ENCODE results near the gene CD244. TPM values are rescaled to one million over a fixed set of nuclear protein-coding genes. Genes with fewer than 3 reads are reported as not detected.
"Not testable (repeated sequence)": the region's sequence is repeated elsewhere in the genome, so short reads cannot be mapped to it uniquely, and the experiment has no call there.

CD244 gene
- total RNA-seq, 4 donors from 2014 or later = 0.80 to 2.8 (median 1.3) TPM; not detected in 1

DNA sequence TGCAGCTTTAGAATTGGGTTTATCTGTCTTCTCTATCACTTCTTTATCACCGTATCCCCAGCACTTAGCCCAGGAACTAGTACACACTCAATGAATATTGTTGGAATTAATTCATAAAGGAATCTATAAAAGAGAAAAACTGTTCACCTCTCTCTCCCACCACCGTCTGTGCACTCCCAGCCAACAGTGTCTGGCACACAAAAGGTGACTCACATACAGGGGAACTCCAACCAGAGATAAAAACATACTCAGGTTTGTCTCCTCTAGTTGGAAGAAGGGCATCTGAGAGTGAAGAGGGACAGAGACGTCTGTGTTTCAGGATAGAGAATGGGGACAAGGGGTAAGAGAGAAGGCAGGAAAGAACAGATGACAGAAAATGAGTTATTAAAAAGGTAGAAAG, 12.2 kb upstream of the CD244 start:
- Histone ChIP-seq H3K9me3 (no peaks in the 10 kb centered on the region), H3K4me3 (no peak overlapping the region), H3K36me3 (no peaks in the 10 kb centered on the region), H3K4me1 (no peaks in the 10 kb centered on the region), H3K27ac (no peak overlapping the region), H3K27me3 (no peaks in the 10 kb centered on the region)
- TF ChIP-seq POLR2A (IDR thresholded peaks at IDR 0.05) = no peak
- TF ChIP-seq, protein P1, sequence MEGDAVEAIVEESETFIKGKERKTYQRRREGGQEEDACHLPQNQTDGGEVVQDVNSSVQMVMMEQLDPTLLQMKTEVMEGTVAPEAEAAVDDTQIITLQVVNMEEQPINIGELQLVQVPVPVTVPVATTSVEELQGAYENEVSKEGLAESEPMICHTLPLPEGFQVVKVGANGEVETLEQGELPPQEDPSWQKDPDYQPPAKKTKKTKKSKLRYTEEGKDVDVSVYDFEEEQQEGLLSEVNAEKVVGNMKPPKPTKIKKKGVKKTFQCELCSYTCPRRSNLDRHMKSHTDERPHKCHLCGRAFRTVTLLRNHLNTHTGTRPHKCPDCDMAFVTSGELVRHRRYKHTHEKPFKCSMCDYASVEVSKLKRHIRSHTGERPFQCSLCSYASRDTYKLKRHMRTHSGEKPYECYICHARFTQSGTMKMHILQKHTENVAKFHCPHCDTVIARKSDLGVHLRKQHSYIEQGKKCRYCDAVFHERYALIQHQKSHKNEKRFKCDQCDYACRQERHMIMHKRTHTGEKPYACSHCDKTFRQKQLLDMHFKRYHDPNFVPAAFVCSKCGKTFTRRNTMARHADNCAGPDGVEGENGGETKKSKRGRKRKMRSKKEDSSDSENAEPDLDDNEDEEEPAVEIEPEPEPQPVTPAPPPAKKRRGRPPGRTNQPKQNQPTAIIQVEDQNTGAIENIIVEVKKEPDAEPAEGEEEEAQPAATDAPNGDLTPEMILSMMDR (IDR thresholded peaks at IDR 0.05) = no peak
- DNase-seq = no peak

DNA sequence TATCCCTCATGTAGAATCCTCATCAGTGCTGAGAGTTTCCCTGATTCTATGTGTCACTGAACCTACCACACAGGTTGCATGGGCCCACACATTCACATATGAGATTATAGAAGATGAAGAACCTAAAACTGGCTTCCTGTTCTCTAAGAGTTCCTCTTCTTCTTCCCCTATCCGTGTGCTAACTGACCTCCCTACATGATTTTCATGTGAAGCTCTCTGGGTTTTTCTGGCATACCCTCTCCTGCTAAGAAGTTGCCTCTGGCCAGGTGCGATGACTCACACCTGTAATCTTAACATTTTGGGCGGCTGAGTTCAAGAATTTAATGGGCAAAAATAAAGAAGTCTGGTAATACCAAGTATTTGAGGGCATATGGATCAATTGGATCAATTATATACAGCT, 5.5 kb upstream of the CD244 start:
- H3K27ac ChIP-seq = no peak overlapping the region
- no peak overlapping the region for H3K4me3 ChIP-seq
- H3K36me3 ChIP-seq = no peaks in the 10 kb centered on the region
- no peaks in the 10 kb centered on the region for H3K27me3 ChIP-seq
- no peaks in the 10 kb centered on the region for H3K9me3 ChIP-seq
- H3K4me1 ChIP-seq = peaks cover 0 to 4% (median 0%) of the 10 kb centered on the region in 4 donors
- no peak for DNase-seq
- TF ChIP-seq, protein P1 (IDR thresholded peaks at IDR 0.05) = no peak
- no peak for TF ChIP-seq POLR2A (IDR thresholded peaks at IDR 0.05)

DNA sequence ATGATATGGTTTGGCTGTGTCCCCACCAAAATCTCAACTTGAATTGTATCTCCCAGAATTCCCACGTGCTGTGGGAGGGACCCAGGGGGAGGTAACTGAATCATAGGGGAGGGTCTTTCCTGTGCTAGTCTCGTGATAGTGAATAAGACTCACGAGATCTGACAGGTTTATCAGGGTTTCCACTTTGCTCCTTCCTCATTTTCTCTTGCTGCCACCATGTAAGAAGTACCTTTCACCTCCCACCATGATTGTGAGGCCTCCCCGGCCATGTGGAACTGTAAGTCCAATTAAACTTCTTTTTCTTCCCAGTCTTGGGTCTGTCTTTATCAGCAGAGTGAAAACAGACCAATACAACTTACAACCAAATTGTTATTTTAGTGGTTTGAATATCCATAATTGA, 5.0 kb upstream of the CD244 start:
- not testable (repeated sequence) for H3K9me3 ChIP-seq

DNA sequence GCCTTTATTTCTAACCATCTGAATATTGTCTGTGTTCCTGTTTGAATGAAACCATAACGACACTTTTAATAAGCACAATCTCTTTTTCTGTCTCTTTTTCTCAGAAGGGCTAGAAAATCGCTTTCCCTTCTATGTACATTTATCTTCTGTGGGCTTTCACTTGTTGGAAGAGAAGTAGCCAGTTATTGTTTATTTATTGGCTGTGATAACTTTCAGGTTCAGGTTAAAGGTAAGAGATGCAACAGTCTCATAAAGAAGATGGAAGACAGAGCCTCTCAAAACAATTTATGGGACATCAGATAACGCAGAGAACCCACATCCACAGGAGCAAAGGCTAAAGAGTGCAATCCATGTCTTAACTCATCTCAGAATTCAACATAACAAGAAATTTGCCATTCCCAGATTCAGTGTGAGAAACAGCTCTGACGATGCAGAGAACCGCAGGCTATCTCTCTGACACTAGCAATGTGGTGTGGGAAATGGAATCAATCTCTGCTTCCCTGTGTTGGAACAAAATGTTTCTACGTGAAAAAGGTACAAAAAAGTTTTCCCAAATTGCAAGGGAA, 4.1 kb upstream of the CD244 start:
- H3K9me3 ChIP-seq = no peaks in the 10 kb centered on the region
- no peak for DNase-seq
- H3K27ac ChIP-seq = peak overlapping the region in 1 of 4 donors; percentile 22
- H3K36me3 ChIP-seq = no peaks in the 10 kb centered on the region
- H3K4me3 ChIP-seq = no peak overlapping the region
- H3K27me3 ChIP-seq = no peaks in the 10 kb centered on the region
- peaks cover 0 to 4% (median 0%) of the 10 kb centered on the region in 4 donors for H3K4me1 ChIP-seq
- TF ChIP-seq, protein P1 (IDR thresholded peaks at IDR 0.05) = no peak
- no peak for TF ChIP-seq POLR2A (IDR thresholded peaks at IDR 0.05)

More for the DNA sequence above, 5.0 kb upstream of the CD244 start:
- H3K4me1 ChIP-seq, DNase-seq, H3K36me3 ChIP-seq, H3K27ac ChIP-seq, H3K27me3 ChIP-seq, H3K4me3 ChIP-seq: not testable (repeated sequence)

DNA sequence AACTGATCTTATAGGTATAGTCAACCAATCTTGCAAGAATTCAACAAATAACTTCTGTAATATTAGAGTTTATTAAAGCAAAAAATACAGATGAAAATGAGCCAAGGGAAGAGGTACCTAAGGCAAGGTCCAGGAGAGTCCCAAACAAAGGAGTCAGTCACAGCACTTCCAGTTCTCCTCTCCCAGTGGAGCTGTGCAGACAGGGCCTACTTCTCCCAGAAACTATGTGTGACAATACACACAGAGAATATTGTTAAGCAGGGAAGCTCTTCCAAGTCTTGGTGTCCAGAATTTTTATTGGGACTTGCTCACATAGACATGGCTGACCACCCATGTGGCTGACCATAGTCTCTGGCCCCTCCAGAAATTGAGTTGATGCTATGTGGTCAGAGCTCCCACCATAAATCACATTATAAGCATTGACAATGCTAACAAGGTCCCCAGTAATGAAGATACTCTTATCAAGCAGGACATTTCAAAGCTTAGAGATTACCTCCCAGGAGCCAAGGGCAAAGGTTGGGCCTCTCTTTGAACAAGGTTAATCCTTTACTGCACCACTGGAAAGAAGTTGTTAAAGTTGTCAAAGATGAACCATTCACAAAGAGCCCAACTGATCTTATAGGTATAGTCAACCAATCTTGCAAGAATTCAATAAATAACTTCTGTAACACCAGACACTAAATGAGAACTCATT, 3.5 kb upstream of the CD244 start:
- Histone ChIP-seq H3K27ac (peak overlapping the region in 1 of 4 donors; percentile 22), H3K36me3 (no peaks in the 10 kb centered on the region), H3K4me3 (no peak overlapping the region), H3K9me3 (no peaks in the 10 kb centered on the region), H3K27me3 (no peaks in the 10 kb centered on the region), H3K4me1 (peaks cover 0 to 4% (median 0%) of the 10 kb centered on the region in 4 donors)
- peak in 1 of 3 donors; percentile 63 for DNase-seq
- TF ChIP-seq, protein P1 (IDR thresholded peaks at IDR 0.05) = no peak
- no peak for TF ChIP-seq POLR2A (IDR thresholded peaks at IDR 0.05)

DNA sequence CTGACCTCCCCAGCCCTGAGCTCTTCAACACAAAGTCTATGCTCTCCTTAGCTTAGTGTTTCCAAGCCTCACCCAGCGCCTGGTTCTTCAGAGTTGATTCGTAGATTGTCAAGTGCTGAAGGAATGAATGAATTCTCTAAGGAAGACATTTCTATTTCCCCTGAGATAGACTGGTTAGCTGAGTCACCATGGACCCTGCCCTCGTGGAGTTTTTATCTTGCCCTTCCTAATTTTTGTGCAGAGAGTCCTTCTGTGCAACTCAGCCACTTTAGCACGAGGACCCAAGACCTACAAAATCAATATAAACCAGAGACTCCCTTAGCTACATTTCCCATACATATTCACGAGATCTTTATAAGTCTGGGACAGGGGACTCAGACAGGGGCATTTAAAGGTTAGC, 2.6 kb upstream of the CD244 start:
- no peaks in the 10 kb centered on the region for H3K27me3 ChIP-seq
- DNase-seq = no peak
- no peak overlapping the region for H3K4me3 ChIP-seq
- no peak for TF ChIP-seq POLR2A (IDR thresholded peaks at IDR 0.05)
- TF ChIP-seq, protein P1 (IDR thresholded peaks at IDR 0.05) = no peak
- no peak overlapping the region for H3K27ac ChIP-seq
- H3K4me1 ChIP-seq = peaks cover 0 to 5% (median 2%) of the 10 kb centered on the region in 4 donors
- no peaks in the 10 kb centered on the region for H3K36me3 ChIP-seq
- no peaks in the 10 kb centered on the region for H3K9me3 ChIP-seq
